SK-N-SH (cell line): ENCODE results near the gene C17orf100. TPM values are rescaled to one million over a fixed set of nuclear protein-coding genes. Genes with fewer than 3 reads are reported as not detected.
A peak's percentile ranks its signal among the peaks of the same experiment; 100 is the strongest.

Experiments
- CTCF ChIA-PET: fragments of 300-600, 350-600 bp; formaldehyde crosslinking; extraction: SDS; loops from one replicate; lab custom pipeline; 2021; lab: Yijun Ruan, JAX
- POLR2A ChIA-PET: fragments of 350-600 bp; sonication (Branson Sonifier 250); formaldehyde crosslinking; extraction: SDS; loops from one replicate; lab custom pipeline; 2020; ENCODE audit warnings: antibody characterized with exemption, inconsistent platforms; lab: Yijun Ruan, JAX
- DNase-seq: peaks from one replicate; pipeline ENCODE4 v3.0.0; 2012
- H2AFZ ChIP-seq: fragments of 200-600 bp; sonication (generic); 2 replicates; pipeline ENCODE4 v1.8.1; 2016; ENCODE audit warnings: antibody characterized with exemption, mild to moderate bottlenecking, low read depth
- H3F3A ChIP-seq: fragments of 200-600 bp; sonication (generic); replicated peaks from 2 replicates; pipeline ENCODE3; 2016; ENCODE audit warnings: antibody characterized with exemption, mild to moderate bottlenecking; ENCODE audit not compliant: insufficient read depth
- H3K27ac ChIP-seq, 2 experiments: fragments of 200-500 bp in 1 of 2; fragments of 200-600 bp in 1 of 2; sonication (Bioruptor generic) in 1 of 2; sonication (generic), shearing (Covaris generic) in 1 of 2; 2 replicates each; pipeline versions ENCODE4 v1.5.1 to v1.6.1; 2014 to 2016; ENCODE audit warnings: low read depth in 2 of 2, inconsistent platforms in 1 of 2, low read length in 1 of 2, mild to moderate bottlenecking in 1 of 2, mixed read lengths in 1 of 2
- H3K27me3 ChIP-seq: fragments of 200-600 bp; sonication (generic), shearing (Covaris generic); 2 replicates; pipeline ENCODE4 v1.6.1; 2016; ENCODE audit warnings: mixed run types; ENCODE audit not compliant: insufficient read depth
- H3K36me3 ChIP-seq, 2 experiments: fragments of 200-500 bp in 1 of 2; fragments of 200-600 bp in 1 of 2; sonication (Bioruptor generic) in 1 of 2; sonication (generic) in 1 of 2; replicated peaks in 1 of 2; 2 replicates each; pipeline versions ENCODE3 to v1.5.1; 2014 to 2016; ENCODE audit warnings: low read length in 1 of 2, mild to moderate bottlenecking in 1 of 2; ENCODE audit not compliant: insufficient read depth in 2 of 2, control insufficient read depth in 1 of 2
- H3K4me1 ChIP-seq, 2 experiments: fragments of 200-500 bp in 1 of 2; fragments of 200-600 bp in 1 of 2; sonication (Bioruptor generic) in 1 of 2; sonication (generic), shearing (Covaris generic) in 1 of 2; 2 replicates each; pipeline versions ENCODE4 v1.5.1 to v1.6.1; 2014 to 2016; ENCODE audit warnings: low read depth in 1 of 2, low read length in 1 of 2, mixed run types in 1 of 2; ENCODE audit not compliant: insufficient read depth in 2 of 2, control insufficient read depth in 1 of 2
- H3K4me2 ChIP-seq: fragments of 200-600 bp; sonication (generic), shearing (Covaris generic); 2 replicates; pipeline ENCODE4 v1.6.1; 2017; ENCODE audit warnings: mixed run types
- H3K4me3 ChIP-seq, 2 experiments: fragments of 200-500 bp in 1 of 2; fragments of 200-600 bp in 1 of 2; sonication (Bioruptor generic) in 1 of 2; sonication (generic), shearing (Covaris generic) in 1 of 2; 2 replicates each; pipeline versions ENCODE4 v1.5.1 to v1.8.1; 2014 to 2016; ENCODE audit warnings: low read depth in 2 of 2, inconsistent platforms in 1 of 2, low read length in 1 of 2, mild to moderate bottlenecking in 1 of 2, mixed read lengths in 1 of 2, moderate library complexity in 1 of 2
- H3K79me2 ChIP-seq: fragments of 200-600 bp; sonication (generic); 2 replicates; pipeline ENCODE4 v1.8.1; 2017; ENCODE audit warnings: mild to moderate bottlenecking; ENCODE audit not compliant: insufficient read depth
- H3K9ac ChIP-seq: fragments of 200-600 bp; sonication (generic); 2 replicates; pipeline ENCODE4 v1.6.1; 2017; ENCODE audit warnings: mixed run types
- H3K9me2 ChIP-seq: fragments of 200-600 bp; sonication (generic); 2 replicates; pipeline ENCODE4 v1.6.1; 2017; ENCODE audit warnings: mixed run types
- H3K9me3 ChIP-seq: fragments of 200-600 bp; sonication (generic); 2 replicates; pipeline ENCODE4 v1.6.1; 2017; ENCODE audit warnings: mixed run types, mild to moderate bottlenecking, moderate library complexity
- H4K20me1 ChIP-seq: fragments of 200-600 bp; sonication (generic); 2 replicates; pipeline ENCODE4 v1.6.1; 2017; ENCODE audit warnings: mild to moderate bottlenecking, mixed run types; ENCODE audit not compliant: insufficient read depth
- CHD2 ChIP-seq: fragments of 150-350 bp; IDR thresholded peaks from 2 replicates; pipeline ENCODE4 v1.6.1; 2018; ENCODE audit warnings: low read length; ENCODE audit not compliant: partially characterized antibody
- CTCF ChIP-seq: fragments of 200-600 bp; sonication (generic); IDR thresholded peaks from 2 replicates; pipeline ENCODE4 v1.6.1; 2017; ENCODE audit warnings: antibody characterized with exemption, mild to moderate bottlenecking, moderate library complexity
- FOXJ3 ChIP-seq: sonication (generic); formaldehyde crosslinking; IDR thresholded peaks from 2 replicates; pipeline ENCODE4 v1.5.1; 2020; ENCODE audit warnings: mild to moderate bottlenecking, missing genetic modification reagents
- GABPA ChIP-seq: IDR thresholded peaks from 2 replicates; pipeline ENCODE4 v1.4.0; 2012; ENCODE audit warnings: low read depth, mild to moderate bottlenecking
- POLR2AphosphoS5 ChIP-seq: IDR thresholded peaks from 2 replicates; pipeline ENCODE4 v1.6.1; 2012; ENCODE audit warnings: low read depth, low read length
- RCOR1 ChIP-seq: fragments of 150-350 bp; IDR thresholded peaks from 2 replicates; pipeline ENCODE4 v1.6.1; 2017; ENCODE audit warnings: antibody characterized with exemption, low read length
- REST ChIP-seq: IDR thresholded peaks from 2 replicates; pipeline ENCODE4 v1.6.1; 2012; ENCODE audit warnings: mild to moderate bottlenecking, low read depth, low read length, moderate library complexity
- TEAD4 ChIP-seq: IDR thresholded peaks from 2 replicates; pipeline ENCODE4 v1.4.0; 2012; ENCODE audit warnings: mild to moderate bottlenecking, borderline replicate concordance; ENCODE audit not compliant: insufficient read depth
- USF1 ChIP-seq: IDR thresholded peaks from 2 replicates; pipeline ENCODE4 v1.4.0; 2012; ENCODE audit warnings: low read depth, borderline replicate concordance
- WGBS: methylation state at CpG from one replicate; pipeline ENCODE4 v1.1.6; 2017; ENCODE audit warnings: low lambda C conversion rate; 5-methylcytosine and 5-hydroxymethylcytosine counted together
- polyA plus RNA-seq, 3 experiments: library from polyadenylated mRNA; depleted of rRNA; stranded (reverse); fragments of >200 nt; gene quantifications; 2 replicates each; pipeline ENCODE4 v1.2.3, GENCODE V29; 2012

C17orf100 gene
- polyA plus RNA-seq, 1 of the 3 experiments (the other 2 are of a cell fraction): 2.6 TPM

- H3K4me1 ChIP-seq: no peaks in the 10 kb centered on the region
- H4K20me1 ChIP-seq: no peaks in the 10 kb centered on the region
- peaks cover 70% of the 10 kb centered on the region for H3K27me3 ChIP-seq
- H3K4me3 ChIP-seq: no peak overlapping the region
- no peak overlapping the region for H3K9ac ChIP-seq
- no peaks in the 10 kb centered on the region for H3K36me3 ChIP-seq
- H3K9me2 ChIP-seq: no peaks in the 10 kb centered on the region
- no peak overlapping the region for H3K4me2 ChIP-seq
- no peak overlapping the region for H2AFZ ChIP-seq
- H3K27ac ChIP-seq: no peak overlapping the region
- ChIA-PET POLR2A (no interaction called here), CTCF (interaction anchor here (0.7 to 2.4 kb wide), 4 partner anchors 10 to 35 kb away, joined by 3 to 8 read pairs (median 3); no protein-coding TSS in a partner anchor)
- TF ChIP-seq RCOR1 (no peak), POLR2AphosphoS5 (no peak), FOXJ3 (CRISPR knock-in tag) (no peak), USF1 (no peak), CHD2 (no peak), GABPA (no peak), CTCF (no peak), TEAD4 (no peak)
- DNase-seq: no peak
- WGBS: 10% methylated on average over 3 of the region's 8 CpGs
- no peaks in the 10 kb centered on the region for H3K9me3 ChIP-seq
- no peaks in the 10 kb centered on the region for H3F3A ChIP-seq
- no peaks in the 10 kb centered on the region for H3K79me2 ChIP-seq
Measured at GRCh38 chr17:6700948-6701307, 49.4 kb downstream of the C17orf100 start.

- CTCF ChIA-PET: interaction anchor here (0.7 to 2.4 kb wide), 5 partner anchors 9 to 35 kb away, joined by 3 to 8 read pairs (median 3); no protein-coding TSS in a partner anchor
- Histone ChIP-seq H3K36me3 (no peaks in the 10 kb centered on the region), H4K20me1 (no peaks in the 10 kb centered on the region), H3K9ac (no peak overlapping the region), H3K4me1 (no peaks in the 10 kb centered on the region)
- 28% methylated on average over 5 of the region's 11 CpGs for WGBS
- TF ChIP-seq REST (no peak), CTCF (peak; percentile 48)
- TF ChIP-seq, all 33 proteins: peak for 1
- Histone ChIP-seq H3K9me3 (no peaks in the 10 kb centered on the region), H3K9me2 (no peaks in the 10 kb centered on the region), H3F3A (no peaks in the 10 kb centered on the region), H3K4me3 (no peak overlapping the region), H3K4me2 (no peak overlapping the region), H3K79me2 (no peaks in the 10 kb centered on the region), H3K27me3 (peaks cover 76% of the 10 kb centered on the region), H2AFZ (no peak overlapping the region), H3K27ac (no peak overlapping the region)
- DNase-seq: peak; percentile 73
- POLR2A ChIA-PET: no interaction called here
Measured at GRCh38 chr17:6701719-6702118, 50.2 kb downstream of the C17orf100 start.
